HG02981 (cell line): ENCODE measurements around the gene NPTX2.
"Not testable (repeated sequence)": the region's sequence is repeated elsewhere in the genome, so short reads cannot be mapped to it uniquely, and the experiment has no call there.

Experiments
- ATAC-seq: cut with Tn5 transposase; IDR thresholded peaks from one replicate; pipeline ENCODE4 v1.9.1; 2021; ENCODE audit warnings: mild to moderate bottlenecking, moderate library complexity; ENCODE audit not compliant: unreplicated experiment

NPTX2 gene, protein sequence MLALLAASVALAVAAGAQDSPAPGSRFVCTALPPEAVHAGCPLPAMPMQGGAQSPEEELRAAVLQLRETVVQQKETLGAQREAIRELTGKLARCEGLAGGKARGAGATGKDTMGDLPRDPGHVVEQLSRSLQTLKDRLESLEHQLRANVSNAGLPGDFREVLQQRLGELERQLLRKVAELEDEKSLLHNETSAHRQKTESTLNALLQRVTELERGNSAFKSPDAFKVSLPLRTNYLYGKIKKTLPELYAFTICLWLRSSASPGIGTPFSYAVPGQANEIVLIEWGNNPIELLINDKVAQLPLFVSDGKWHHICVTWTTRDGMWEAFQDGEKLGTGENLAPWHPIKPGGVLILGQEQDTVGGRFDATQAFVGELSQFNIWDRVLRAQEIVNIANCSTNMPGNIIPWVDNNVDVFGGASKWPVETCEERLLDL

DNA sequence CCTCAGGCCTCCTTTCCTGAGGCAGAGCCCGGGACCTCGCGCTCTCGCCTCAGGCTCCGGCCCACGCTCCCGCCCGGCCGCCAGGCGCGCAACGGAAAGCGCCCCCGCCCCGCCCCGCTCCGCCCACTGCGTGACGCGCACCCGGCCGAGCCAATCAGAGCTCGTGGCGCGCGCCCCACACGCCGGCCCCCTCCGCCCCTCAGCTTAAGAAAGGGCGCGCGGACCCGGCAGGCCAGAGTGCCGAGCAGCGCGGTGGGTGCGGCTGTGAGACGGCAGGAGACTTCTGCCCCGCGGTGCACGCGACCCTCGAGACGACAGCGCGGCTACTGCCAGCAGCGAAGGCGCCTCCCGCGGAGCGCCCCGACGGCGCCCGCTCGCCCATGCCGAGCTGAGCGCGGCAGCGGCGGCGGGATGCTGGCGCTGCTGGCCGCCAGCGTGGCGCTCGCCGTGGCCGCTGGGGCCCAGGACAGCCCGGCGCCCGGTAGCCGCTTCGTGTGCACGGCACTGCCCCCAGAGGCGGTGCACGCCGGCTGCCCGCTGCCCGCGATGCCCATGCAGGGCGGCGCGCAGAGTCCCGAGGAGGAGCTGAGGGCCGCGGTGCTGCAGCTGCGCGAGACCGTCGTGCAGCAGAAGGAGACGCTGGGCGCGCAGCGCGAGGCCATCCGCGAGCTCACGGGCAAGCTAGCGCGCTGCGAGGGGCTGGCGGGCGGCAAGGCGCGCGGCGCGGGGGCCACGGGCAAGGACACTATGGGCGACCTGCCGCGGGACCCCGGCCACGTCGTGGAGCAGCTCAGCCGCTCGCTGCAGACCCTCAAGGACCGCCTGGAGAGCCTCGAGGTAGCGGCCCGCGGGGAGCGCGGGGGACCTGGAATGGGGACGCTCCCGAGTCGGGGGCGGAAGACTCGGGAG, at the start of gene NPTX2:
TSS of gene NPTX2 (plus strand) at position 235 of the 909 bp plus-strand sequence. CDS start at position 412, 177 bp downstream.
- no peak for ATAC-seq

DNA sequence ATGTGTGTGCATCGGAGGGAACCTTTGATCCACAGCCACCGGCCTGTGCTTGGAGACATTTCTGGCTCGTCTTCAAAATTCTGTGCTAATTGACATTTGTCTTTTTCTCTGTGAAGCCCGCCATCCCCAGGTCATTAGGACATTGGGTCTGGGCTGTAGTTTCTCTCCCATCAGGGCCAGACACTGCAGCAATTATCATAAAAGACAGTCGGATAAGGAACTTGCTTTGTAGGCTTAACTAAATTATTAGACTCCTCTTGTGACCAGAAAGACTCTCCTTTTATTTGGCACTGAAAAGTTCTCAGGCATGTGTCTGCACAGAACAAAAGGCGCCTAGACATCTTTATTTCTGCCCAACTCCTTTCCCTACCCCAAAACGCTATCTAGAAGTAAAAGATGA, 49.1 kb upstream of the NPTX2 start:
- no peak for ATAC-seq

DNA sequence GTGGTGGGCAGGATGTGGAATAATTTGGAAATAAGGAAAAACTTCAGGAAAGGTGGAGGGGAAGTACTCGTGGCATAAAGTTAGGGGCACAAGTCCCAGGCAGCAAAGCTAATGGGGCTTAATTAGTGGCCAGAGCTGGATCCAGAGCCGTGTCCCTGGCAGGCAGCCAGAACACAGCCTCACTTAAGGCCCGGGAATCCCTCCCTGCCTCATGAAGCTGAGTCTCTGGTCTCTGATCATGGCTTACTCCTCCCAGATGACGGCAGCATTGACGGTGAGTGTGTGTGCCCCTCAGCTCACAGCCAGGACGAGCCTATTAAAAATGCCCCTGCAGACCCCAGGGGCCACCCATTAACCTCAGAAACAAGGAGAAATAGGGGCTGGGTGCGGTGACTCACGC, 48.2 kb upstream of the NPTX2 start:
- no peak for ATAC-seq

DNA sequence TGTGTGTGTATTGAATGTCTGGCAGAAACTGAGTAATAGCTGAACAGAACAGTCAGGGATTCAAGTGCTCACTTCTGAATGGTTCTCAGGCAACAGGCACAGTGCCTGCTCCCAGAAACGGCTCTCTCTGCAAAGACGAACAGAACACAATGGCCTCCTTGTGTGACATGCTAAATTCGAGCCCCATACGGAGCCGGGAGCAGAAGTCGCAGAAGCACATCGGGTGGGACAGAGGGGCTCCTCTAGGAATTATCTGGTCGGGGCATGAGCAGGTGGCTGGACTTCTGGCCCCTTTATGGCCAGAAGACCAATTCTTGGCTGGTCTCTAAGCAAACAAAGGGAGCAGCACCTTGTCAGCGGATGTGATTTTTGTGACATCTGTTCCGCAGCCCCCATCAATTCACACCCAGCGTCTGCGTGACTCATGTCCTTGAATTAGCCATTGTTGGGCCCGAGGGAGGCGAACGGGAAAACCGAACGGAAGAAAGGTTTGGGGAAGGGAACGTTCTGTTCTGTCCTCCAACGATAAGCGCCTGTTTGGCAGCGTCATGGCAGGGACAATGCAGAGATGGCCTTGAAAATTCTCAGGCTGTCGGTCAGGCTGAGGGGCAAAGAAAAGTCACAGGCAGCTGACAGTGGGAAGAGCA, 47.3 kb upstream of the NPTX2 start:
- no peak for ATAC-seq

DNA sequence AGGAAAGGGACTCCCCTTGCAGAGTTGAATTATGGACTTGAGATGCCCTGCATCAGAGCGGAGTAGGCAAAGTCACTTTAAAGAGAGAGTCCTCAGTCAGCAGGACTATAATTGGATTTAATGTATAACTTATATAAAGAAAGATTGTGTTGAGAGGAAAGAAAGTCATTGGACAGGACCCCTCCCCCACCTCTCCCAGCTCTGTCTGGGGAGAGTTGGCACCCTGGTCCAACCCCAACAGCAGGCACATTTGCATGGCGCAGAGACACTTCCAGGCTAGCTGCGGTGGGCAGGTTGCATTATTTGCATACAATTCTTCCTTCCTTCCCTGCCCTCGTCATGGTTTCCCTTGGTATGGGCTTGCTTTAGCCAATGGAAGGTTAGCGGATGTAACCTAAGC, 46.1 kb upstream of the NPTX2 start:
- no peak for ATAC-seq

DNA sequence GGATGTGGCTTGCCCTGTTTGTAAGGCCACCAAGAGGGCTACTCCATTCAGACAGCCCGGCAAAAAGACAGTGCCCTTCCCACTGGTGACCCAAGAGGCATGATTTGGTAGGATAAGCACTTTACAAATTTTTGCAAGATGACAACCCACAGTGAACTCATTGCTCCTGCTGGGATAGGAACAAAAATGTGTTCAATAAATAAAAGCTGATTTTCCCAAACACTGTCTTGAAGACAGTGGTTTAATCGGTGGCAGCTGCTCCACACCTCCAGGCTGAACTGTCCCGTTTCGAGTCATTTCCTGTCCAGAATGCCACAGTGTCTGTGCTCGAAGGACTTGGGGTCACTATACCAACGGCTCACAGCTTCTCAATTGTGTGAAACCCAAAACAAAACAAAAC, 45.1 kb upstream of the NPTX2 start:
- no peak for ATAC-seq

DNA sequence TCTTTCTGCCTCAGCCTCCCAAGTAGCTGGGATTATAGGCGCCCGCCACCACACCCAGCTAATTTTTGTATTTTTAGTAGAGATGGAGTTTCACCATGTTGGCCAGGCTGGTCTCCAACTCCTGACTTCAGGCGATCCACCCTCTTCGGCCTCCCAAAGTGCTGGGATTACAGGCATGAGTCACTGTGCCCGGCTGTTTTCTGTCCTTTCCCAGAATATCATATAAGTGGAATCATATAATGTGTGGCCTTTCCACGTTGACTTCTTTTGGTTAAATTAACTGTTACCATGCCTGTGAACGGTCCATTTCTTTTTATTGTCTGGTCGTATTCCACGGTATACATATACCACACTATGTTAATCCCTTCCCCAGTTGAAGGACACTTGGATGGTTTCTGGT, 44.4 kb upstream of the NPTX2 start:
- not testable (repeated sequence) for ATAC-seq

DNA sequence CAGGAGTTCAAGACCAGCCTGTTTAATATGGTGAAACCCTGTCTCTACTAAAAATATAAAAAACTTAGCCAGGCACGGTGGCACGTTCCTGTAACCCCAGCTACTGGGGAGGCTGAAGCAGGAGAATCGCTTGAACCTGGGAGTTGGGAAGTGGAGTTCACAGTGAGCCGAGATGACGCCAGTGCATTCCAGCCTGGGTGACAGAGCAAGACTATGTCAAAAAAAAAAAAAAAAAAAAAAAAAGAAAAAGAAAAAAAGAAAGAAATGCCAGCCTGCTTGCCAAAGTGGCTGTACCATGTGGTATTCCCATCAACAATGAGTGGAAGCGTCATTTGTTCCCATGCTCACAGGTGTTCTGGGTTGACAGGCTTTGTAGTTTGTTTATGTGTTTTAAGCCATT, 43.3 kb upstream of the NPTX2 start:
- no peak for ATAC-seq

DNA sequence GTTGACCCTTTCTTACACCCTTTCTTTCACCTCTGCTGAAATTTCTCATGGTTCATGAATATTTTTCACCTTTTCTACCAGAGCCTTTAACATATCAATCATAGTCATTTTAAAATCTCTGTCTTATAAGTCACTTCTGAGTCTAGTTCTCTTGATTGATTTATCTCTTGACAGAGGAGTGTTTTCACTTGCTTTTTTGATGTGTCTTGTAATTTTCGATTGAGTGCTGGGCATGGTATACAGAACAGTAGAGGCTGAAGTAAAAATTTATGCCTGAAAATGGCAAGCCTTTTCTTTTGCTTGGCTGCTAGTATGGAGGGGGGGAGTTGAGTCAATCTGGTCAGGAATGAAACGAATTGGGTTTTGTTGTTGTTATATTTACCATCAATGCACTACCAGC, 41.2 kb upstream of the NPTX2 start:
- ATAC-seq = no peak

GRCh38 chr7:98584830-98585229, 32.3 kb upstream of the NPTX2 start:
- no peak for ATAC-seq

DNA sequence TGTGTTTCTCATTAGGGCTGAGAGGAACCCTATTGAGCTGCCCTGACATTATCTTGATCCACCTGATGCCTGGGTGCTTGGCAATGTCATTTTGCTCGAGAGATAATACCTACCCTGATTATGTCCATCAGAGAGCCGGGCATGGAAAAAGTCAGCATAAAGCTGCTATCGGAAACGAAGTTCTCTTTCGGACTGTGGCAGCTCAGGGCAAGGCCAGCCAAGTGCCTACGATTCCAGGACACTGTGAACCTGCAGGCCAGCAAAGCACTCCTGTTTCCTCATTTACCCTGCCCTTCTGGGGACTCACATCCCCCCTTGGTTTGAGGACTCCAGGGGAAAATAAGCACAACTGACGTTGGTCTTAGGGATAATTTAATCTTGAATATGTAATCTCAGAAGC, 25.2 kb upstream of the NPTX2 start:
- no peak for ATAC-seq

- no peak for ATAC-seq
These were observed 22.7 kb upstream of the NPTX2 start for GRCh38 chr7:98594348-98594747.

- no peak for ATAC-seq
These were observed 22.3 kb upstream of the NPTX2 start for GRCh38 chr7:98594787-98595186.

DNA sequence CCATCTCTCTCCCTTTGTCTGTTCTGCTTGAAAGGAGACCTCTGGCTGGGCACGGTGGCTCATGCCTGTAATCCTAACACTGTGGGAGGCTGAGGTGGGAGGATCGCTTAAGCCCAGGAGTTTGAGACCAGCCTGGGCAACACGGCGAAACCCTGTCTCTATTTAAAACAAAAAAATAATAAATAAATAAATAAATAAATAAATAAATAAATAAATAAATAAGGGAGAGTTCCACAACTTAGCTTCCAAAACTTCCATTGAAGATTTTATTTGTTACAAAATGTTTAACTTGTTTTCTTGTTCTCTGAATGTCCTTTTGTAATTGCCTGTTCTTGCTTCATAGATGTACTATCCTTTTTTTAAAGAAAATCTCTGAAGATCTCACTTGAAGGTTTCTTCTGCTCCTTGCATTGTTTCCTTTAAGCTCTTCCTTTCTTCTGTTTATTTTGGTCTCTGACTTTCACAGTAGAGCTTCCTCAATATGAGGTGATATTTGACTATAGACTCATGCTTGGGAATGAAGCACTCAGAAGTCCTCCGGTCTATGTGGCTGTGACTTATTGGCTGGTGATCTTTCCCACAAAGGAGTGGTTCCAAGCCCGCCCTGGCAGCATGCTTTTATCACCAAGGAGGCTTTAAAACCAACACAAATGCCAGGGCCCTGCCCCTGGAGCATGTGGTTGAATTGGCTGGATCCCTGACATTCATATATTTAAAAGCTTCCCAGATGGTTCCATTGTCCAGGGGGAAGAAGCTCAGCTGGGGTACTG, 18.1 kb upstream of the NPTX2 start:
- ATAC-seq = no peak

- ATAC-seq = no peak
These were observed 17.2 kb upstream of the NPTX2 start for GRCh38 chr7:98599886-98600285.

DNA sequence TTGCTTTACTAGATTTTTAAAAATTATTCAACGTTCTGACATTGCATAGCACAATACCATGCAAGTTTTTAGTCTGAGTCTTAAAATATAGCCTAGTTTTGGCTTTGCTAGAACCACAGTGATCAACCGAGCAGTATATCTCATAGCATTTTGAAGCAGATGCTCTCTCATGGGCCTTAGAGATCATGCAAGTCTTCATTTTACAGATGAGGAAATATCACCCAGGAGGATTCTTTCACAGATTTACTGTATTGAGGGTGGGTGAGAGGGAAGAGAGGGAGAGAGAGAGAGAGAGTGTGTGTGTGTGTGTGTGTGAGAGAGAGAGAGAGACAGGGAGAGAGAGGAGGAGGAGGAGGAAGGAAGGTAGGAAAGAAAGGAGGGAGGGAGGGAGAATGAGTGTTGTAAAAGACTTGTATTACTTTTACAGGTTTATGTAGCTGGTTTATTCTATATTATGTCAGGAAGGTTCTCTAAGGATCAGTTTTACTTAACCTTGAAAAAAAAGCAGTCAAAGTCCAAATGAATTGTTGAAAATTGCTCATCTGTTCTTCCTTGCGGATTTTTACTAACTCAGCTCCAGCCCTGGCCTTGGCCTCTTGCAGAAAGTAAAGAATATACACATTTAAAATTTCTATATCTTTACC, 14.2 kb upstream of the NPTX2 start:
- no peak for ATAC-seq

GRCh38 chr7:98603399-98603788, 13.7 kb upstream of the NPTX2 start:
- no peak for ATAC-seq

- ATAC-seq = no peak
These were observed 3.3 kb upstream of the NPTX2 start for GRCh38 chr7:98613601-98614425.

DNA sequence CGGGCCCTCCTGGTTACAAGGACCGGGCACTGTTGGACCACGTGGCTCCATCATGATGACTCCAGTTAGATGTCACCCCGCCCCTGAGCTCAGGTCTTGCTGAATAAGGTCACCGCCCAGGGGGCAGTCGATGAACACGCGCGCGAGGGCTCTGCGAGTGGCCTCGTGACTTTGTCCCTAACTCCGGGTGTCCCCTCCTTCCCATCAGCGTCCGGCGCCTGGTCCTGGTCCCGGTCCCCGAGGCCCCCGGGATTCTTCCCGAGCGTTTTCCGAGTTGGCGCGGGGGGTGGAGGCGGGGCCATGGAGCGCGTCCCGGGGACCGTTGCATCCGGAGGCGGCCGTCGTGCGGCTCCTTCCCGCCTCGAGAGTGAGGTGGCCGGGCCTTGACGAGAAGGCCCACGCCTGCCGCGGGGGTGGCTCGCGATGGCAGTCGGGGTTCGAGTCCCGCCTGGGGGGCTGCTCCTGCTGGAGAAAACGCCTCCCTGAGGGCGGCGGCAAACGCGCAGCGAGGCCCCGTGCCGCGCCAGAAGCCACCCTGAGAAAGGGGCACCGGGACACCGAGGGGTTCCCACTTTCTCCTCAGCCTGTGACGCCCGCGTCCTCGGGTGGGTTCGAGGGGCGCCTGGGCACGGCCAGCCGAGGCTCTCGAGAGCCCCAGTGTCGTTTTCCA, 569 bp upstream of the NPTX2 start:
- no peak for ATAC-seq
